ENCODE measurements around the gene RHEBL1. TPM values are rescaled to one million over a fixed set of nuclear protein-coding genes. Genes with fewer than 3 reads are reported as not detected.

The RHEBL1 gene
- total RNA-seq, 2 experiments from 2014 or later, result 14.8 to 15.8 TPM

DNA sequence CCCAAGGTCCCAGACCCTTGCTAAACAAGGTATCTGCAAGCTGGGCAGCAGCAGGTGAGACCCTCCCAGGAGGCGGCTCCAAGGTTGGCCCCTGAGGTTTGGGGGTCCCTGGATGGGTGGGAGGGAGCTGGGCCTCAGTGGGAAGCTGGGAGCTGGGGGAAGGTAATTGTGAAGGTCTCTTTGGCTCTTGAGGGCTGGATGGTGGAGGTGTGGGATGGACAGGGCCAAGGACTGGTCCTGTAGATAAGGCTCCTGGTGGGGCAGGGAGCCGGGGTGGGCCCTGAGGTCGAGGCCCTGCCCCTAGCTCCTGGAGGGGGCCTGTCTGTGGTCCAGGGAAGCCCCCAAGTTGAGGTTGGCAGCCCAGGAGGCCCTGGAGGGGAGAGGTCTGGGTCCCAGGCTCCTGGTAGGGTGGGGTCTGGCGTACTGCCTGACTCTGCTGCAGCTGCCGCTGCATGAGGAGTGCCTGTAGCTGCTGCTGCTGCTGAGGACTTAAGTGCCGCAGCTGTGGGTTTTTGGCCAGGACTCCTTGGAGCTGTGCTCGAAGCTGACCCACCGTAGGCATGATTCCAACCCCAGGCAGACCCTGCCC lies 38.1 kb downstream of the RHEBL1 start:
- Mint-ChIP-seq H3K27me3 (no peaks in the 10 kb centered on the region), H3K27ac (no peak overlapping the region), H3K9me3 (no peaks in the 10 kb centered on the region), H3K36me3 (ENCODE audit: low read depth) (peaks cover 61% of the 10 kb centered on the region), H3K4me3 (no peak overlapping the region), H3K4me1 (no peaks in the 10 kb centered on the region)
- CTCF ChIA-PET, result interaction anchor here (1.1 to 2.9 kb wide), 2 partner anchors 12 kb away, joined by 3 to 9 read pairs; no protein-coding TSS in a partner anchor
- POLR2A ChIA-PET, result interaction anchor here (2.1 kb wide), 1 partner anchor 12 kb away, joined by 10 read pairs; no protein-coding TSS in a partner anchor
- DNase-seq, result no peak

DNA sequence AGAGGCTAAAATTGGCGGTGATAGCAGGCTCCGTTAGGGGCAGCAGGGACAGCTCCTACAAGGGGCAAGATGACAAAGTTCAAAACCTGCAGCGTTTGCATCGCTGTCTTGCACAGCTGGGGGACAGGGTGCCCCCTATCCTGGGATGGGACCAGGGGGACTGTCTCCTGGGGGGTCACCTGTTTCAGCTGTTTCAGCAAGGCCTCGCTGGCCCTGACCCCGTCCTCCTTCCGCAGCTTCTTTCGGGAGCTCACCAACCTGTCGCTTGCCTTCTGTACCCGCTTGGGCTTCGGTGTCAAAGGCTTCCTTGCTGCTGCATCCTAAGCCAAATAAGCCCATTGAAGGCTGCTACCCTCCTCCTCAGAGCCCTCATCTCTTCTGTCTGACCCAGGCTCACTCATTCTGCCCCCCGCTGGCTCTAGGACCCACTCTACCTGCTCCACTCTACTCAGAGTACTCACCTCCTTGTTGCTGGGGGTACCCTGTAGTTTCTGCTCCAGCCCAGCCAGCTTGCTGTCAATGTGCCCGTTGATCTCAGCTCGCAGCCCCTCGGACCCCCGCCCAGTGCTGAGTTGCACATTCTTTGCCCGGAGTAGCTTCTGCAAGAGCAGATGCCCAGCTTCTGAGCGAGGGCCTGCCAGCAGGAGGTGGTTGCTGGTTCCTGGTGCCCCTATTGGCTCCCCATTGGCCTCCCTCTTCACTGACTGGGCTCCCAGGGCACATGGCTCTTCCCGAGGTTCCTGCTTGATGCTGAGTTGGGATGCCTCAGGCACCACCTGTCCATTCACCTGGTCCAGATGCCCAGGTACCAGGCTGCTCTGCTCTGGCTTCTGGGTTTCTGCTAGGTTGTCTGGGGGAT lies 38.8 kb downstream of the RHEBL1 start:
- no peaks in the 10 kb centered on the region for H3K27me3 Mint-ChIP-seq
- peaks cover 63% of the 10 kb centered on the region for H3K36me3 Mint-ChIP-seq (ENCODE audit: low read depth)
- no peaks in the 10 kb centered on the region for H3K9me3 Mint-ChIP-seq
- POLR2A ChIA-PET, result interaction anchor here (1.2 to 2.1 kb wide), 2 partner anchors 9 to 11 kb away, joined by 5 to 10 read pairs; no protein-coding TSS in a partner anchor
- CTCF ChIA-PET, result interaction anchor here (0.6 to 2.9 kb wide), 5 partner anchors 11 to 129 kb away, joined by 3 to 9 read pairs (median 4); a partner anchor contains a TSS
- H3K4me1 Mint-ChIP-seq, result no peaks in the 10 kb centered on the region
- H3K27ac Mint-ChIP-seq, result no peak overlapping the region
- H3K4me3 Mint-ChIP-seq, result no peak overlapping the region
- no peak for DNase-seq

DNA sequence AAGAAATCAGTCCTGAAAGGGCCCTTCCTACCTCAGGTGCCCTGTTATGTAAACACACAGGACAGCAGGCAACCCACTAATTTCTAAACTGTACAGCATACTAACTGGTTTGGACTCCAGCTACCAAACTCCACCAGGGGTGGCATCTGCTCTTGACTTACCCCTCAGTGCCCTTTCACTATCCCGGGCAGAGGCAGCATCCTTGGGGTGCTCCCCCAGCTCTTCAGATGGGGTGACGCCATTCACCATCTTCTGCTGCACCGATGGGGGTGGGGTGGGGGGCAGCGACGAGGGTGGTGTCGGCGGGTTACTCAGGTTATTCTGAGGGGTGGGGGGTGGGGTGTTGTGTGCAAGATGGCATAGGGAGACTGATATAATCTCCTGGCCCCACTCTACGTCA lies 39.7 kb downstream of the RHEBL1 start:
- Mint-ChIP-seq H3K4me3 (no peak overlapping the region), H3K4me1 (no peaks in the 10 kb centered on the region), H3K9me3 (no peaks in the 10 kb centered on the region), H3K27ac (no peak overlapping the region), H3K36me3 (ENCODE audit: low read depth) (peaks cover 60% of the 10 kb centered on the region), H3K27me3 (no peaks in the 10 kb centered on the region)
- CTCF ChIA-PET, result interaction anchor here (0.9 to 2.9 kb wide), 5 partner anchors 10 to 126 kb away, joined by 3 to 9 read pairs (median 6); a partner anchor contains a TSS
- POLR2A ChIA-PET, result interaction anchor here (1.2 to 2.1 kb wide), 2 partner anchors 10 kb away, joined by 5 to 10 read pairs; no protein-coding TSS in a partner anchor
- DNase-seq, result no peak

DNA sequence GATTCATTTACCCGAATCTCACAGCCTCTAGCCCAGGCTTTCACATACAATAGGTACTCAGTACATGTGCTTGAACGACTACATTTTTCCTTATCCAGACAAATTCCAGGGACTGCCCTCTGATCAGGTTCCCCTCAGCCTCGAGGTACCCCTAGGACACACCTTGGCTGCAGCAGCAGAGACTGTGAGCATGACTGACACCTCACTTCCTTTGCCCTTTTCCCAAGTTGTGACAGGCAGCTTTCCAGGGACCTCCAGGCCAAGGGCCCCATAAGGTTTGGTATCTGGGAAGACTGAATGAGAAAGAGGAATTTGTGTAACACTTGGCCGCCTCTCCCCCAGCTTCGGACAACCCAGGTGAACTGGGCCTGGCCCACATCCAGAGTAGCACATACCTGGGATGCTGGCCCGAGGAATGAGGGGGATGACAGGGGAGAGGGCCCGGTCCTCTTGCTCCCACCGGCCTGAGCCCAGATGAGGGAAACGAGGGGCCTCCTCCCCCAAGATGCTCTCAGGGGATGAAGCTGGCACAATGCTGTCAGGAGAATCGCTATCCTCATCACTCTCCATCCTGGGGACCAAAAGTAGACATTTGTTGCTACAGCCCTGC lies 41.0 kb downstream of the RHEBL1 start:
- no peaks in the 10 kb centered on the region for H3K27me3 Mint-ChIP-seq
- H3K4me3 Mint-ChIP-seq, result no peak overlapping the region
- H3K27ac Mint-ChIP-seq, result peak overlapping the region; percentile 4
- ChIA-PET CTCF (interaction anchor here (0.6 to 1.9 kb wide), 3 partner anchors 9 to 230 kb away, joined by 3 to 8 read pairs (median 6); no protein-coding TSS in a partner anchor), POLR2A (interaction anchor here (0.8 to 0.9 kb wide), 2 partner anchors 31 to 101 kb away, joined by 3 read pairs; no protein-coding TSS in a partner anchor)
- H3K9me3 Mint-ChIP-seq, result no peaks in the 10 kb centered on the region
- no peaks in the 10 kb centered on the region for H3K4me1 Mint-ChIP-seq
- no peak for DNase-seq
- peaks cover 60% of the 10 kb centered on the region for H3K36me3 Mint-ChIP-seq (ENCODE audit: low read depth)

DNA sequence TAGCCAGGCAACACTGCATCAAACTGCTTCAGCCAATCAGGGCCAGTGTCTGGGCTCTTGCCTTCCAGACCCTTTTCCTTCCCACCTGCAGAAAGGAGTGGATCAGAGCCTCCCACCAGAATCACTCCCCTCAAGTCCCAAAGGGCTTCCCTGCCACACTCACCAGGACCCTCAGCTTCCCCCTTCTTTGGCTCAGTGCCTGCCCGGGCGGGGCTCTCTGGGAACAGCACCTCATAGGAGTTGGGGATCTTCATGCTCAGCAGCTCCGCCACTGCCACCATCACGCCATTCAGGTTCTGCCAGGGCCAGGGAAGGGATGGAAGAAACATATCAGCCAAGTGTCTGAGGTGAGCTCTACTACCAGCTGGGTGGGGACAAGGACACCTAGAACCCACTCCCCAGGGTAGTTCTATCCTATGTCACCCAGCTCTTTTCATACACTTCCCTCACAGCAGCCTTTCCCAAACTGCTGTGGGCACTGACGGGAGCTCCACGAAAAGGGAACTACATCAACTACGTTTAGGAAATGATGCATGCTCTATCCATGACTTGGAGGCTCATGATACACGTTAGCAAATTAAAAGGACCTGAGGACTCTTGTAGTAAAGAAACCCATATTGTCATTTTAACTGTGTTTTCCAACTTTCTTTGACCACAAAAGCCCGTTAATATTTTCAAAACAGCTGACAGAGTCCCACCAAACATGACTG lies 41.8 kb downstream of the RHEBL1 start:
- no peak overlapping the region for H3K4me3 Mint-ChIP-seq
- peak overlapping the region; percentile 52 for H3K27ac Mint-ChIP-seq
- H3K4me1 Mint-ChIP-seq, result no peaks in the 10 kb centered on the region
- peaks cover 59% of the 10 kb centered on the region for H3K36me3 Mint-ChIP-seq (ENCODE audit: low read depth)
- DNase-seq, result no peak
- CTCF ChIA-PET, result interaction anchor here (0.6 to 0.8 kb wide), 2 partner anchors 8 to 15 kb away, joined by 3 read pairs; no protein-coding TSS in a partner anchor
- no peaks in the 10 kb centered on the region for H3K9me3 Mint-ChIP-seq
- no peaks in the 10 kb centered on the region for H3K27me3 Mint-ChIP-seq
- POLR2A ChIA-PET, result interaction anchor here (0.9 kb wide), 1 partner anchor 31 kb away, joined by 3 read pairs; no protein-coding TSS in a partner anchor

DNA sequence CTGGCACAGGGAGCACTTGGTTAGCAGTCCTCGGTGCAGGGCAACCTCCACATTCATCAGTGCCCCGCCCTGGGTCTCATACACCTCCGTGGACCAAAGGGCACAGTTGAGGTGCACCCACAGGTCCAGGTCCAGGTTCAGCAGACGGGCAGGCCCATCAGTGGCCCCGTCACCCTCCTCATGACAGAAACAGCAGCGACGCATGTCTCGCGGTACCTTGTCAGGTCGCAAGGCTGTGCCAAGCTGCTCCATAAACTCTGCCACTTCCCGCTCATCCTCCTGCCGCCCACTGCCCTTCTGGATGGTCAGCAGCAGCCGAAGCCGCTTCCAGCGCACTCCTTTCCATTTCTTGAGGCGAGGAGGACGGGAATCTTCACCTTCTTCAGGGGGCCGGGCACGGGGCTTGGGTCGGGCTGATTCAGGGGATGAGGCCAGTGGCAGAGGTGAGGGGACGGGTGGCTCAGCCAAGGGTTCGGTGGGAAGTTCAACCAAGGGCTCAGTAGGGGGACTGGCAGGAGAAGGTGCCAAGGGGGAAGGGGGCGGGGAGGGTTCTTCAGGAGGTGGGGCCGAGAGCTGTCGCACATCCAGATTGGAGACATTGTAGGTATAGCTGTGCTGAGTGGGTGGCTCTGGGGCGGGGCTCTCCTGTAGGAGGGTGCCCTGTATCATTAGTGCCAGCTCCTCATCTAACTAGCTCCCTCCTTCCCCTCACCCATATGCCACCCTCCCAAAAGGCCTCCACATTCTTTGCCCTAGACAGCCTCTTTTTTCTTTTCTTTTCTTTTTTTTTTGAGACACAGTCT lies 42.9 kb downstream of the RHEBL1 start:
- H3K9me3 Mint-ChIP-seq, result no peaks in the 10 kb centered on the region
- DNase-seq, result no peak
- no peak overlapping the region for H3K27ac Mint-ChIP-seq
- POLR2A ChIA-PET, result interaction anchor here (1.1 kb wide), 1 partner anchor 104 kb away, joined by 3 read pairs; no protein-coding TSS in a partner anchor
- no peak overlapping the region for H3K4me3 Mint-ChIP-seq
- H3K36me3 Mint-ChIP-seq (ENCODE audit: low read depth), result peaks cover 62% of the 10 kb centered on the region
- no peaks in the 10 kb centered on the region for H3K4me1 Mint-ChIP-seq
- CTCF ChIA-PET, result interaction anchor here (1.4 kb wide), 1 partner anchor 39 kb away, joined by 3 read pairs; no protein-coding TSS in a partner anchor
- no peaks in the 10 kb centered on the region for H3K27me3 Mint-ChIP-seq

DNA sequence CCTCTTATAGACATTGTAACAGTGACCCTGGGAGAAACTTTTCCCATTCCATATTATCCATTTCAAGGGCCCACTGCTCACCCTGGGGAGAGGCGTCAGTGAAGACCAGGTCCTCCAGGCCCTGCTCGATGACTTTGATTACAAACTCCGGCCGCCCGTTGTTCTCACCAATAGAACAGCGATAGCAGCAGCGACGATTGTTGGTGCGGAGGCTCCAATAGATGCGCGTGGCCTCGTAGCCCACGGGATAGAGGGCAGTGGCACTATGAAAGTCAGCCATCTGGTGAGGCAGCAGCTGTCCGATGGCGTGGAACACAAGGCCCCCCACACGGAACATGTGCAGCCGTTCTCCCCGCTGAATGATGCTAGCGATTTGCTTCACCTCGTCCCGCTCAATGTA lies 43.7 kb downstream of the RHEBL1 start:
- no peak for DNase-seq
- POLR2A ChIA-PET, result interaction anchor here (1.1 kb wide), 1 partner anchor 104 kb away, joined by 3 read pairs; no protein-coding TSS in a partner anchor
- Mint-ChIP-seq H3K4me3 (no peak overlapping the region), H3K4me1 (no peaks in the 10 kb centered on the region), H3K36me3 (ENCODE audit: low read depth) (peaks cover 66% of the 10 kb centered on the region), H3K9me3 (no peaks in the 10 kb centered on the region), H3K27me3 (no peaks in the 10 kb centered on the region), H3K27ac (no peak overlapping the region)
- CTCF ChIA-PET, result interaction anchor here (1.4 kb wide), 1 partner anchor 38 kb away, joined by 3 read pairs; no protein-coding TSS in a partner anchor

DNA sequence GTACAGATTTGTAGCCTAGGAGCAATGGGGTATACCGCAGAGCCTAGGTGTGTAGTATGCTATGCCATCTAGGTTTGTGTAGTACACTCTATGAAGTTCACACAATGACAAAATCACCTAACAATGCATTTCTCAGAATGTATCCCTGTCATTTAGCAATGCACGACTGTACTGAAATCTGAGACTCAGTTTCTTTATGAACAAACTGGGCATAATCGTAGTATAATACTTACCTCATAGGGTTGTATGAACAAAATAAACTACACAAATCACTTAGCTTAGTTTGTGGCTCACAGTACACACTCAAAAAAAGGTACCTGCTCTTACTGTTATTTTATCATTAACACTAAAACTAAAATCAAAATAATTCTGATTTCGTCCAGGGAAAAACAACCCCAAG lies 44.3 kb downstream of the RHEBL1 start:
- no peak for DNase-seq
- CTCF ChIA-PET, result no interaction called here
- Mint-ChIP-seq H3K4me1 (no peaks in the 10 kb centered on the region), H3K27ac (no peak overlapping the region), H3K27me3 (no peaks in the 10 kb centered on the region), H3K36me3 (ENCODE audit: low read depth) (peaks cover 68% of the 10 kb centered on the region), H3K4me3 (no peak overlapping the region), H3K9me3 (no peaks in the 10 kb centered on the region)
- POLR2A ChIA-PET, result no interaction called here

DNA sequence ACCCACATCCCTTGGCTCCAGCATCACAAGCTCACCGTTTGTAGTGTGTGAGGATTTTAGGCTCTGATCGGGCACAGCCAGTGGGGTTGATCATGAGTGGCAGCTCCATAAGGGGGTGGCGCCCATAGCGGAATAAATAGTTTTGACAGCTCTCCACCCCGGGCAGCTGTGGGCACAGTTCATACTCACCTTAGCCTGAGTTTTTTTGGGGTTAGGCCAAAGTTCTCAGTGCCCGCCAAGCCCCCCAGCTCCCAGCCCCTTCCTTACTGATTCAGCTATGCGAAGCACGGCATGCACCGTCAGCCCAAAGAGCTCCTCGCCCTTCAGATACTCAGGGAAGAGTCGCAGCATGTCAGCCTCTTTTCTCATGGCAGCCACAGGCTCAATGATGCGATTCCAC lies 45.2 kb downstream of the RHEBL1 start:
- ChIA-PET CTCF (interaction anchor here (1.3 to 2.0 kb wide), 2 partner anchors 14 to 19 kb away, joined by 3 to 6 read pairs; no protein-coding TSS in a partner anchor), POLR2A (no interaction called here)
- Mint-ChIP-seq H3K4me3 (no peak overlapping the region), H3K9me3 (no peaks in the 10 kb centered on the region), H3K36me3 (ENCODE audit: low read depth) (peaks cover 67% of the 10 kb centered on the region), H3K27me3 (no peaks in the 10 kb centered on the region), H3K4me1 (peaks cover 5% of the 10 kb centered on the region), H3K27ac (no peak overlapping the region)
- no peak for DNase-seq

DNA sequence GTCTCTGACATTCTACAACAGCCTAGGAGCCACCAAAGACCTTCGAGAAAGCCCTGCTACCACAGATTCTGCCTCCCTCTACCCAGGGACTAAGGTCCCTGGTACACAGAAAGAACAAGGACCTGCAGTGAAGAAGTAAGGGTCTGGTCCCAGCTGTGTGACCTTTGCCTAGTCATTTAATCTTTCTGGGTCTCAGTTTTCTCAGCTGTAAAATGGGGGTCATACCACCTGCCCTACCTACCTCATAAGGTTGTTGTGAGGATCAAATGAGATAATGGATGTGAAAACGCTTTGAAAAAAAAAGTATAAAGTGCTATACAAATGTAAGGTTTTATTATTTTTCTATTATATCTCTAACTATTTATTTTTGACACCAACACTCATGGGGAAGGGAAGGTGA lies 46.0 kb downstream of the RHEBL1 start:
- Mint-ChIP-seq H3K36me3 (ENCODE audit: low read depth) (peaks cover 67% of the 10 kb centered on the region), H3K4me1 (peaks cover 11% of the 10 kb centered on the region), H3K27ac (no peak overlapping the region), H3K27me3 (no peaks in the 10 kb centered on the region), H3K9me3 (no peaks in the 10 kb centered on the region), H3K4me3 (no peak overlapping the region)
- CTCF ChIA-PET, result interaction anchor here (1.0 to 5.2 kb wide), 4 partner anchors 15 to 64 kb away, joined by 3 to 63 read pairs (median 4); no protein-coding TSS in a partner anchor
- POLR2A ChIA-PET, result no interaction called here
- no peak for DNase-seq

DNA sequence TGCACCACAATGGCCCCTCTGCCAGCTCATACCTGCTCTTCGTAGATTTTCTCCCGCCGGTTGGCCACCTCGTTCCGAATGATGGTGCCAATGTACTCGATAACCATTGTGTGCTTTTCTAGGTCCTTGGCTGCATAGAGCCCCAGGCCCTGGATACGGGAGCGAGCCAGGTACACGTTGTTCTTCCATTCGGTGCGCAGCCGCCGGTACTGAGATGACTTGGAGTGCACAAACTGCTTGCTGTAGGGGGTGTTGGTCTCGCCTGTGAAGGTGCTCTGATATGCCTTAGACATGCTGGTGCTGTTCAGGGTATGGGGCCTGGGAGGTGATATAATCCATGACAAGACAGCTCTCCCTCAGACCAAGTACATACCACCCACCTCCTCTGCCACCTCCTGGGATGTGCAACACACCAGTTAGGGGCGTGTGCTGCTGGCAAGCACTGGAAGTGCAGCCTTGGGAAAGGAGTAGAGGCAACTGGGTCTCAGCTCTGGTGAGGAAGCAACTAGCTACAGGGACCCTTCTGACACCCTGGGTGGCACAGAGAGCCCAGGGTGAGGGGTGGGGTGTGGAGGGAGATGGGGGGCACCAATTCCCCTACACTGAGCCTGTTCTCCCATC lies 47.1 kb downstream of the RHEBL1 start:
- Mint-ChIP-seq H3K27me3 (no peaks in the 10 kb centered on the region), H3K4me1 (peaks cover 17% of the 10 kb centered on the region), H3K36me3 (ENCODE audit: low read depth) (peaks cover 64% of the 10 kb centered on the region), H3K4me3 (no peak overlapping the region), H3K9me3 (no peaks in the 10 kb centered on the region), H3K27ac (no peak overlapping the region)
- ChIA-PET CTCF (interaction anchor here (1.0 to 5.2 kb wide), 3 partner anchors 21 to 65 kb away, joined by 3 to 63 read pairs (median 6); no protein-coding TSS in a partner anchor), POLR2A (interaction anchor here (1.3 kb wide), 1 partner anchor 241 kb away, joined by 4 read pairs; no protein-coding TSS in a partner anchor)
- no peak for DNase-seq

All from activated CD4-positive, alpha-beta memory T cell treated with anti-CD3 and anti-CD28 coated beads, Interleukin-2, amount 10 ng/mL, durations not matched to agents 7 days and 5 days (primary cell).